Activated T-helper 1 cell treated with anti-CD3 and anti-CD28 coated beads, Interleukin-12 subunit alpha, Interleukin-12 subunit beta, Interleukin-2, Interleukin-4 antibody, amounts not matched to agents 30 ng/mL and 10 ng/mL and 1 ng/mL, durations not matched to agents 14 hours and 24 hours and 36 hours (primary cell): ENCODE data around the gene IL1RAPL1. TPM values are rescaled to one million over a fixed set of nuclear protein-coding genes. Genes with fewer than 3 reads are reported as not detected.

Experiments
- DNase-seq: peaks from one replicate; pipeline ENCODE4 v3.0.0; 2021; ENCODE audit warnings: low spot score
- H3K27ac Mint-ChIP-seq: one replicate; pipeline ENCODE4 v1.8.0; 2021; ENCODE audit warnings: mild to moderate bottlenecking, mixed read lengths
- H3K27me3 Mint-ChIP-seq: one replicate; pipeline ENCODE4 v1.8.0; 2022; ENCODE audit warnings: mild to moderate bottlenecking, moderate library complexity, mixed read lengths; ENCODE audit not compliant: insufficient read depth
- H3K36me3 Mint-ChIP-seq: one replicate; pipeline ENCODE4 v1.8.0; 2021; ENCODE audit warnings: low read depth, mixed read lengths
- H3K4me1 Mint-ChIP-seq: one replicate; pipeline ENCODE4 v1.8.0; 2021; ENCODE audit warnings: low read depth, mixed read lengths
- H3K4me3 Mint-ChIP-seq: one replicate; pipeline ENCODE4 v1.8.0; 2021; ENCODE audit warnings: mild to moderate bottlenecking, moderate library complexity, mixed read lengths
- H3K9me3 Mint-ChIP-seq: one replicate; pipeline ENCODE4 v1.8.0; 2021; ENCODE audit warnings: mixed read lengths
- intact Hi-C: fragments of 100-400 bp; cut with micrococcal nuclease; formaldehyde crosslinking; loops from one replicate; pipeline ENCODE4 v1.15.1; 2024
- total RNA-seq: library from RNA; stranded (reverse); gene quantifications from 2 replicates; pipeline ENCODE4 v1.2.3, GENCODE V29; 2022

Gene IL1RAPL1
- total RNA-seq, 1 donor from 2014 or later: not detected

DNA sequence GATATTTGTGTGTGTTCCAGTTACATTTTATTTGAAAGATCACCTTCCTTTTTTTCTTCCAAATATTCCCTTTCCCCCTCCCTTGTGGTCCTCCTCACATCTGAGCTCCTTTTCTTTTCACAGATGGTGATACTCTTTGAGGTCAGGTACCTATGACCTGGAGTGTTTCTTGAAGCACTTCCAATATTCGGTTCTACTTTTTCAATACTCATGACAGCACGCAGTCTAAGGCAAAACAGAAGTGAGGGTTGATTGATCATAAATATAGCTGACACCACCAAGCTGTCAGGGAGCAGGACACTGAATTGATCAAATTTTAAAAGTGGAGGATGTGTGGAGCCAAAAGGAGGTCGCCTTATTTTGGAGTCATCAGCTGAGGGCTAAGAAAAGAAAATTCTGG is 1293.7 kb downstream of the IL1RAPL1 start:
- no peak for DNase-seq
- Mint-ChIP-seq H3K36me3 (no peaks in the 10 kb centered on the region), H3K27me3 (no peaks in the 10 kb centered on the region), H3K27ac (no peak overlapping the region), H3K4me3 (no peak overlapping the region), H3K9me3 (no peaks in the 10 kb centered on the region), H3K4me1 (no peaks in the 10 kb centered on the region)
- intact Hi-C loops: no loop called here

GRCh38 chrX:29890004-29890403 is 1302.8 kb downstream of the IL1RAPL1 start:
- H3K27me3 Mint-ChIP-seq: no peaks in the 10 kb centered on the region
- H3K4me3 Mint-ChIP-seq: no peak overlapping the region
- no peaks in the 10 kb centered on the region for H3K4me1 Mint-ChIP-seq
- no peak overlapping the region for H3K27ac Mint-ChIP-seq
- no peak for DNase-seq
- intact Hi-C loops: no loop called here
- H3K36me3 Mint-ChIP-seq: no peaks in the 10 kb centered on the region
- no peaks in the 10 kb centered on the region for H3K9me3 Mint-ChIP-seq

- H3K4me1 Mint-ChIP-seq: no peaks in the 10 kb centered on the region
- H3K27ac Mint-ChIP-seq: no peak overlapping the region
- H3K36me3 Mint-ChIP-seq: no peaks in the 10 kb centered on the region
- DNase-seq: no peak
- no peak overlapping the region for H3K4me3 Mint-ChIP-seq
- intact Hi-C loops: no loop called here
- H3K27me3 Mint-ChIP-seq: no peaks in the 10 kb centered on the region
- no peaks in the 10 kb centered on the region for H3K9me3 Mint-ChIP-seq
Measured at GRCh38 chrX:29890646-29891200, 1303.5 kb downstream of the IL1RAPL1 start.

DNA sequence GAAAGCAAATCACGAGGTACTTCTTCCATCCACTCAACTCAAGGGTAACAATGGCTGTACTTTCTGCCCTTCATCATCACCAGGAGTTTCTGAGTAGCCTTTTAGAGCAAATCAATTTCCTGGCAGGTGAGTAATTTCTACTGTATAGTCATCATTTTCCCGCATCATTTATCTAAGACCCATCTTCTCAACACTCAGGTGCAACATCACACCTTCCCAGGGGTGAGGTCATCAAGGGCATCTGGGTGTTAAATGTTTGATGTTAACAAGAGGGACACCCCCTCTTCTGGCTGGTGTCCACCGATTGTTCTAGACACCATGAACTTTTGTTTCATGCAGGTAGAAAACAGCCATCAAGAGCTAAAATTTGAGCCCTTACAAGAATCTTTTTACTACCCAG is 1314.8 kb downstream of the IL1RAPL1 start:
- no peak for DNase-seq
- H3K27me3 Mint-ChIP-seq: no peaks in the 10 kb centered on the region
- H3K27ac Mint-ChIP-seq: no peak overlapping the region
- intact Hi-C loops: no loop called here
- no peaks in the 10 kb centered on the region for H3K4me1 Mint-ChIP-seq
- H3K9me3 Mint-ChIP-seq: no peaks in the 10 kb centered on the region
- H3K36me3 Mint-ChIP-seq: no peaks in the 10 kb centered on the region
- H3K4me3 Mint-ChIP-seq: no peak overlapping the region

GRCh38 chrX:29903360-29903759 is 1316.1 kb downstream of the IL1RAPL1 start:
- H3K9me3 Mint-ChIP-seq: no peaks in the 10 kb centered on the region
- H3K4me1 Mint-ChIP-seq: no peaks in the 10 kb centered on the region
- H3K27me3 Mint-ChIP-seq: no peaks in the 10 kb centered on the region
- intact Hi-C loops: no loop called here
- H3K27ac Mint-ChIP-seq: no peak overlapping the region
- no peaks in the 10 kb centered on the region for H3K36me3 Mint-ChIP-seq
- DNase-seq: no peak
- no peak overlapping the region for H3K4me3 Mint-ChIP-seq

DNA sequence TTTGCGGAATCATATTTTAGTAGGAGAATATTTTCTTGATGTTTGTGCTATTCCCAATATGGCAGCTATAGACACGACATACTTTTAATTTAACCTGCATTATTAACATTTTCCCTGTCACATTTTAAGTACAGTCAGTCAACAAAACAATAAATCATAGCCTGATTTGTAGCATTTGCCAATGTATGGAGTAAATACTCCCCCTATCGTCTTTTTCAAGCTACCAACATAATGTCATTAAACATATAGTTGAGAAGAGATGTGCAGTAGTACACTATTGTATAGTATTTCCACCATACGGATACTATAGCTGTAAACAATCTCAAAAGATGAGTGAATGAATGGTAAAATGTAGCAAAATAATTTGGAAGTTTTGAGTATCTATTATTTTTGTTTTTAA is 1324.4 kb downstream of the IL1RAPL1 start:
- H3K4me1 Mint-ChIP-seq: no peaks in the 10 kb centered on the region
- no peaks in the 10 kb centered on the region for H3K27me3 Mint-ChIP-seq
- no peak for DNase-seq
- no peaks in the 10 kb centered on the region for H3K36me3 Mint-ChIP-seq
- intact Hi-C loops: no loop called here
- no peak overlapping the region for H3K27ac Mint-ChIP-seq
- no peaks in the 10 kb centered on the region for H3K9me3 Mint-ChIP-seq
- H3K4me3 Mint-ChIP-seq: no peak overlapping the region

- H3K27me3 Mint-ChIP-seq: no peaks in the 10 kb centered on the region
- H3K36me3 Mint-ChIP-seq: no peaks in the 10 kb centered on the region
- H3K4me3 Mint-ChIP-seq: no peak overlapping the region
- H3K4me1 Mint-ChIP-seq: no peaks in the 10 kb centered on the region
- H3K9me3 Mint-ChIP-seq: no peaks in the 10 kb centered on the region
- DNase-seq: no peak
- intact Hi-C loops: no loop called here
- no peak overlapping the region for H3K27ac Mint-ChIP-seq
Measured at GRCh38 chrX:29913647-29914046, 1326.4 kb downstream of the IL1RAPL1 start.

GRCh38 chrX:29922607-29923006 is 1335.4 kb downstream of the IL1RAPL1 start:
- H3K36me3 Mint-ChIP-seq: no peaks in the 10 kb centered on the region
- H3K27me3 Mint-ChIP-seq: no peaks in the 10 kb centered on the region
- intact Hi-C loops: no loop called here
- no peak for DNase-seq
- H3K27ac Mint-ChIP-seq: no peak overlapping the region
- no peaks in the 10 kb centered on the region for H3K9me3 Mint-ChIP-seq
- no peaks in the 10 kb centered on the region for H3K4me1 Mint-ChIP-seq
- no peak overlapping the region for H3K4me3 Mint-ChIP-seq

DNA sequence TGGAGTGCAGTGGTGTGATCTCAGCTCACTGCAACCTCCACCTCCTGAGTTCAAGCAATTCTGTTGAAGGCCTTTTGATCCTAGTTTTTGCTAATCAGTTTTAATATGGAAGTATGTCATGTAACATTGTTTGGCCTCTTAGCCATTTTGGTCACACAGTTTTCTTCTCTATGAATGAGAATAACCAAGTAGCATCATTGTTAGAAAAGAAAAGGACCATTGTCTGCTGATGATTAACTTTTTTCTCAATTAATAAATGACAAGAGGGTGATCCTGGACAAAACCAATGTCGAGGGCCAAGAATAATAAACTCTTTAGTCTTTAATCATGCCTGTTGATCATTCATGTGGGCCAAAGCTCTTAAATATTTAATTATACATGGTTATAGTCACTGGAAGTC is 1338.8 kb downstream of the IL1RAPL1 start:
- Mint-ChIP-seq H3K4me1 (no peaks in the 10 kb centered on the region), H3K36me3 (no peaks in the 10 kb centered on the region), H3K27me3 (no peaks in the 10 kb centered on the region), H3K9me3 (no peaks in the 10 kb centered on the region), H3K27ac (no peak overlapping the region), H3K4me3 (no peak overlapping the region)
- no peak for DNase-seq
- intact Hi-C loops: no loop called here

GRCh38 chrX:29926659-29927058 is 1339.4 kb downstream of the IL1RAPL1 start:
- intact Hi-C loops: no loop called here
- H3K9me3 Mint-ChIP-seq: no peaks in the 10 kb centered on the region
- H3K4me3 Mint-ChIP-seq: no peak overlapping the region
- DNase-seq: no peak
- H3K27ac Mint-ChIP-seq: no peak overlapping the region
- H3K4me1 Mint-ChIP-seq: no peaks in the 10 kb centered on the region
- H3K36me3 Mint-ChIP-seq: no peaks in the 10 kb centered on the region
- H3K27me3 Mint-ChIP-seq: no peaks in the 10 kb centered on the region

GRCh38 chrX:29935455-29935854 is 1348.2 kb downstream of the IL1RAPL1 start:
- intact Hi-C loops: no loop called here
- Mint-ChIP-seq H3K36me3 (no peaks in the 10 kb centered on the region), H3K4me1 (no peaks in the 10 kb centered on the region), H3K4me3 (no peak overlapping the region), H3K27ac (no peak overlapping the region), H3K9me3 (no peaks in the 10 kb centered on the region), H3K27me3 (no peaks in the 10 kb centered on the region)
- DNase-seq: no peak

DNA sequence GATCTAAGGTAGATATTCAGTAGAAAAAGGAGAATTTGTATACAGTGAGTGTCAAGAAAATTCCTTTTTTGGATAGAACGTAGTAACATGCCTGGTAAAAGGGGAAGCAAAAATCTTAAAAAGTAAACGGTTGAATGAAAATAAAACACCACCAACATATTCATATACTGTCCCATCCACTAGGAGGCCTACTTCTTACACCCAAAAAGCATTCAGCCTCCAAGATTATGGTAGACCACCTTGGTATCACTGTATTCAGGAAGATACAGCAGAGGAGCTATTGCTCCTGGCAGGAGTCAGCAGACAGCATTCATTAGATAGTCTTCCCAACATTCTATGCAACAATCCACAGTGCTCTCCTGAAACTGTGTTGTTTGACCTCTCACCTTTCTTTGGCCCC is 1353.5 kb downstream of the IL1RAPL1 start:
- no peaks in the 10 kb centered on the region for H3K4me1 Mint-ChIP-seq
- intact Hi-C loops: no loop called here

DNA sequence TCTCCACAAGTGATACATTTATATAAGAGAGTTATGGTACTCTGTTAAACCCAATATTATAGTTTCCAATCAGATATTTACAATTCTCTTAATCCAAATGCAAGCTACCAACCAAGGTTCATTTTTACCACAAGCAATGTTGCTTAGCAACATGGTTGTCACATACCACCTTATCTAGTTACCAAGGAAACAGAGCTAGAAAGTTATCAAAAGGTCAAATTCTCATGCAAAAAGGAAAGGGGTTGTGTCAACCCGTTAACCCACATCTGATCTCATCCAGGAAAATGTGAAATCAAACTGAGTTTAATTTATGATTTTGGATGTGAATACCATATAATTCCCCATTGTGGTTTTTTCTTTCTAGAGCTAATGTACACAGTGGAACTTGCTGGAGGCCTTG is 1354.0 kb downstream of the IL1RAPL1 start:
- DNase-seq: no peak

More for the DNA sequence above, 1353.5 kb downstream of the IL1RAPL1 start:
- Mint-ChIP-seq H3K9me3 (no peaks in the 10 kb centered on the region), H3K27me3 (no peaks in the 10 kb centered on the region), H3K27ac (no peak overlapping the region), H3K4me3 (no peak overlapping the region), H3K36me3 (no peaks in the 10 kb centered on the region)
- no peak for DNase-seq

GRCh38 chrX:29947225-29947624 is 1360.0 kb downstream of the IL1RAPL1 start:
- Mint-ChIP-seq H3K4me3 (no peak overlapping the region), H3K9me3 (no peaks in the 10 kb centered on the region), H3K4me1 (no peaks in the 10 kb centered on the region), H3K36me3 (no peaks in the 10 kb centered on the region), H3K27ac (no peak overlapping the region), H3K27me3 (no peaks in the 10 kb centered on the region)
- intact Hi-C loops: no loop called here
- DNase-seq: no peak

More for the DNA sequence above, 1354.0 kb downstream of the IL1RAPL1 start:
- Mint-ChIP-seq H3K27me3 (no peaks in the 10 kb centered on the region), H3K36me3 (no peaks in the 10 kb centered on the region), H3K4me1 (no peaks in the 10 kb centered on the region), H3K9me3 (no peaks in the 10 kb centered on the region), H3K4me3 (no peak overlapping the region), H3K27ac (no peak overlapping the region)
- intact Hi-C loops: no loop called here
